ENCODE results near the gene ATP6AP2. TPM values are rescaled to one million over a fixed set of nuclear protein-coding genes. Genes with fewer than 3 reads are reported as not detected.

The ATP6AP2 gene, protein sequence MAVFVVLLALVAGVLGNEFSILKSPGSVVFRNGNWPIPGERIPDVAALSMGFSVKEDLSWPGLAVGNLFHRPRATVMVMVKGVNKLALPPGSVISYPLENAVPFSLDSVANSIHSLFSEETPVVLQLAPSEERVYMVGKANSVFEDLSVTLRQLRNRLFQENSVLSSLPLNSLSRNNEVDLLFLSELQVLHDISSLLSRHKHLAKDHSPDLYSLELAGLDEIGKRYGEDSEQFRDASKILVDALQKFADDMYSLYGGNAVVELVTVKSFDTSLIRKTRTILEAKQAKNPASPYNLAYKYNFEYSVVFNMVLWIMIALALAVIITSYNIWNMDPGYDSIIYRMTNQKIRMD
- 10 to 100 TPM; 44.9 to 82.6 TPM for total RNA-seq

GRCh38 chrX:40580537-40581335, at the start of gene ATP6AP2:
TSS of gene ATP6AP2 (plus strand) at chrX:40580970. CDS start at chrX:40581066, 96 bp downstream.
- peak; percentile 98 for ATAC-seq (replicated peaks)
- peaks cover 17% of the 10 kb centered on the region for H3K4me1 Mint-ChIP-seq
- H3K27ac Mint-ChIP-seq, result peak within 1 kb of the TSS; percentile 96

GRCh38 chrX:40531056-40531826, 49.5 kb upstream of the ATP6AP2 start:
- Mint-ChIP-seq H3K9me3 (no peaks in the 10 kb centered on the region), H3K27ac (no peak overlapping the region), H3K4me3 (no peak overlapping the region), H3K36me3 (ENCODE audit: low read depth) (no peaks in the 10 kb centered on the region), H3K27me3 (no peaks in the 10 kb centered on the region), H3K4me1 (no peaks in the 10 kb centered on the region)
- no peak for ATAC-seq (replicated peaks)

More at GRCh38 chrX:40580537-40581335, at the start of gene ATP6AP2:
- Mint-ChIP-seq H3K4me3 (peak within 1 kb of the TSS; percentile 92), H3K9me3 (no peaks in the 10 kb centered on the region), H3K27me3 (no peaks in the 10 kb centered on the region), H3K36me3 (ENCODE audit: low read depth) (no peaks in the 10 kb centered on the region)

DNA sequence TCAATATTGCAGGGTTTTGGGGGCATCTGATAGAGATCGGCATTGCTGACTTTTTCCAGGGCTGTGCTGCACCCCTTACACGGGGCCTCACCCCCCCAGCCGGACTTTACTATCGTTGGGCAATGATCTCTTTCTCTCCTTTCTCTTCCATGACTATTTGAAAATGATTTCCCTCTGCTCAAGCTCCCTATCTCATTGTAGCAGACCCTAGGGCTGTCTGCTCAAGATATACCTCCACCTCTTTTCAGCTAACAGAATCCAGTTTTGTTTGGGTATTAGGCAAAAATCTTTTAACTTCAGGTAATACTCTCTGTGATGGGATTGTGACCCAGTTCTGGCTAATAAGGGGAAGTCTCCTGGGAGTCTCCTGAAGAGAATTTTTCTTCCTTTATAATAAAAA, 43.5 kb upstream of the ATP6AP2 start:
- Mint-ChIP-seq H3K4me1 (peaks cover 15% of the 10 kb centered on the region), H3K9me3 (no peaks in the 10 kb centered on the region)
- ATAC-seq (replicated peaks), result no peak

GRCh38 chrX:40538406-40538805, 42.4 kb upstream of the ATP6AP2 start:
- Mint-ChIP-seq H3K36me3 (ENCODE audit: low read depth) (no peaks in the 10 kb centered on the region), H3K27me3 (no peaks in the 10 kb centered on the region), H3K4me1 (peaks cover 15% of the 10 kb centered on the region), H3K4me3 (peak overlapping the region; percentile 65), H3K9me3 (no peaks in the 10 kb centered on the region), H3K27ac (no peak overlapping the region)
- no peak for ATAC-seq (replicated peaks)

More for the DNA sequence above, 43.5 kb upstream of the ATP6AP2 start:
- H3K36me3 Mint-ChIP-seq (ENCODE audit: low read depth), result no peaks in the 10 kb centered on the region
- H3K27me3 Mint-ChIP-seq, result no peaks in the 10 kb centered on the region
- H3K27ac Mint-ChIP-seq, result no peak overlapping the region
- no peak overlapping the region for H3K4me3 Mint-ChIP-seq

DNA sequence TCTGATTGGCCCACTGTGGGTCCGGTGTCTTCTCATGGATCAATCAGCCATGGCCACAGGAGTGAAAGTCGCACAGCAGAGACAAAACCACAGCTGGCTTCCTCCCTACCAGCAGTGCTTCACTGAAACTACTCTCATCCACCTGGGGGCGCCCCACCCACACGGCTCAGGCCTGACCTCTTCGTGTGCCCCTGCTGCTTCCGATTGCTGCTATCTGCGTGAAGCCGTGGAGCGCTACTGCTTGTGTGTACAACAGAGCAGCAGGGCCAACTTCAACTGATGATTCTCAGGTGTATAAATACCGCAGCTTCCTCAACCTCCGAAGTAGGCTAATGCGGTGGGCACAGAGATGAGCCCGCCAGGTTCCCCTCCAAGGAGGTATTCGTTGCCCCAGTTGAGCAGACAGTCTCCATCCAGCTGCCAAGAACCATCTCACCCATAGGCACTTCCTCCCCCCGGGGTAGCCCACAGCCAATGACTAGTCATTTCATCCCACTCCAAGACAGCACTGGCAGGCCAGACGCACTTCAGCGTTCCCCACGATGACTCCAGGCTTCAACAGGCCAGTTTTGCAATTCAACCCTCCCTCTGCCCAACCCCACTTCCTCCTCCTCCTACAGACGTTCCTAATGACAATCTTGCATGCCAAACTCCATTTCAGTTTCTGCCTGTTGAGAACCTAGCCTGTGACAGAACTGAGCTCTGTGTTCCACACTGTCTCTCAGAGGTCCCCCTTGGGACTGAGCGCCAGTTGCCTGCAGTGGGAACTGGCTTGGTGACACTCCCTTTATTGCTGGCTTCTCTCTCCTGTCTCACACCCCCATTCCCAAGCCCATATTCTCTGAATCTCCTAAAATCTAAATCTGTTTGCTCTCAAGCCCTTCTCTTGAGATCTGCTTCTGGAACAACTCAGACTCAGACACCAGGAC, 41.3 kb upstream of the ATP6AP2 start:
- Mint-ChIP-seq H3K27me3 (no peaks in the 10 kb centered on the region), H3K27ac (peak overlapping the region; percentile 1), H3K9me3 (no peaks in the 10 kb centered on the region), H3K4me3 (peak overlapping the region; percentile 65), H3K36me3 (ENCODE audit: low read depth) (no peaks in the 10 kb centered on the region), H3K4me1 (peaks cover 15% of the 10 kb centered on the region)
- ATAC-seq (replicated peaks), result peak; percentile 93

GRCh38 chrX:40542208-40542607, 38.6 kb upstream of the ATP6AP2 start:
- no peak overlapping the region for H3K27ac Mint-ChIP-seq
- H3K36me3 Mint-ChIP-seq (ENCODE audit: low read depth), result no peaks in the 10 kb centered on the region
- peaks cover 15% of the 10 kb centered on the region for H3K4me1 Mint-ChIP-seq
- no peak for ATAC-seq (replicated peaks)
- no peak overlapping the region for H3K4me3 Mint-ChIP-seq
- H3K27me3 Mint-ChIP-seq, result no peaks in the 10 kb centered on the region
- H3K9me3 Mint-ChIP-seq, result no peaks in the 10 kb centered on the region

GRCh38 chrX:40542972-40543371, 37.8 kb upstream of the ATP6AP2 start:
- ATAC-seq (replicated peaks), result no peak
- Mint-ChIP-seq H3K9me3 (no peaks in the 10 kb centered on the region), H3K4me3 (no peak overlapping the region), H3K27ac (no peak overlapping the region), H3K36me3 (ENCODE audit: low read depth) (no peaks in the 10 kb centered on the region), H3K27me3 (no peaks in the 10 kb centered on the region), H3K4me1 (peaks cover 15% of the 10 kb centered on the region)

GRCh38 chrX:40543661-40544328, 37.0 kb upstream of the ATP6AP2 start:
- H3K27me3 Mint-ChIP-seq, result no peaks in the 10 kb centered on the region
- H3K36me3 Mint-ChIP-seq (ENCODE audit: low read depth), result no peaks in the 10 kb centered on the region
- H3K4me1 Mint-ChIP-seq, result peaks cover 13% of the 10 kb centered on the region
- H3K4me3 Mint-ChIP-seq, result no peak overlapping the region
- no peak overlapping the region for H3K27ac Mint-ChIP-seq
- no peaks in the 10 kb centered on the region for H3K9me3 Mint-ChIP-seq
- no peak for ATAC-seq (replicated peaks)

- ATAC-seq (replicated peaks), result no peak
- H3K27ac Mint-ChIP-seq, result no peak overlapping the region
- no peaks in the 10 kb centered on the region for H3K27me3 Mint-ChIP-seq
- H3K36me3 Mint-ChIP-seq (ENCODE audit: low read depth), result no peaks in the 10 kb centered on the region
- H3K9me3 Mint-ChIP-seq, result no peaks in the 10 kb centered on the region
- peaks cover 5% of the 10 kb centered on the region for H3K4me1 Mint-ChIP-seq
- no peak overlapping the region for H3K4me3 Mint-ChIP-seq
Observed at GRCh38 chrX:40544343-40545266, 36.2 kb upstream of the ATP6AP2 start.

DNA sequence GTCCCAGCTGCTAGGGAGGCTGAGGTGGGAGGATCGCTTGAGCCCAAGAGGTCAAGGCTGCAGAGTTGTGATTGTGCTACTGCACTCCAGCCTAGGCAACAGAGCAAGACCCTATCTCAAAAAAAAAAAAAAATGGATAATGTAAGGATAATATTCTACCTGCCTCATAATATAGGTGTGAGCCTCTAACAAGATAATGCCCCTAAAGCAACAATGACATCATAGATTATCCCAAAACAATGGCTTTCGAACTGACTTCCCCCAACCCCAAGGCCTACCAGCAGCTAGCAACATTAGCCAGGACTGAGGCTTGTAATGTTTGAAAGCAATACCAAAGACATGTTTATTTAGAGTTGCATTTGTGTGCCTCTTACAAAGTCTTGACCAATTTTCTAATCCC, 33.9 kb upstream of the ATP6AP2 start:
- Mint-ChIP-seq H3K36me3 (ENCODE audit: low read depth) (no peaks in the 10 kb centered on the region), H3K4me3 (no peak overlapping the region), H3K27ac (no peak overlapping the region), H3K9me3 (no peaks in the 10 kb centered on the region), H3K4me1 (no peaks in the 10 kb centered on the region), H3K27me3 (no peaks in the 10 kb centered on the region)
- ATAC-seq (replicated peaks), result no peak

- no peak for ATAC-seq (replicated peaks)
- no peaks in the 10 kb centered on the region for H3K36me3 Mint-ChIP-seq (ENCODE audit: low read depth)
- H3K27me3 Mint-ChIP-seq, result no peaks in the 10 kb centered on the region
- H3K27ac Mint-ChIP-seq, result no peak overlapping the region
- H3K4me3 Mint-ChIP-seq, result no peak overlapping the region
- no peaks in the 10 kb centered on the region for H3K9me3 Mint-ChIP-seq
- no peaks in the 10 kb centered on the region for H3K4me1 Mint-ChIP-seq
Observed at GRCh38 chrX:40550066-40550465, 30.7 kb upstream of the ATP6AP2 start.

GRCh38 chrX:40552768-40553167, 28.0 kb upstream of the ATP6AP2 start:
- H3K4me1 Mint-ChIP-seq, result no peaks in the 10 kb centered on the region
- no peaks in the 10 kb centered on the region for H3K27me3 Mint-ChIP-seq

More at GRCh38 chrX:40552768-40553167, 28.0 kb upstream of the ATP6AP2 start:
- Mint-ChIP-seq H3K36me3 (ENCODE audit: low read depth) (no peaks in the 10 kb centered on the region), H3K9me3 (no peaks in the 10 kb centered on the region), H3K4me3 (no peak overlapping the region), H3K27ac (no peak overlapping the region)
- no peak for ATAC-seq (replicated peaks)
